Measurements from ENCODE around the gene APRT. TPM values are rescaled to one million over a fixed set of nuclear protein-coding genes. Genes with fewer than 3 reads are reported as not detected.

Gene APRT
- total RNA-seq, 1 experiment from 2014 or later, result 350 TPM

DNA sequence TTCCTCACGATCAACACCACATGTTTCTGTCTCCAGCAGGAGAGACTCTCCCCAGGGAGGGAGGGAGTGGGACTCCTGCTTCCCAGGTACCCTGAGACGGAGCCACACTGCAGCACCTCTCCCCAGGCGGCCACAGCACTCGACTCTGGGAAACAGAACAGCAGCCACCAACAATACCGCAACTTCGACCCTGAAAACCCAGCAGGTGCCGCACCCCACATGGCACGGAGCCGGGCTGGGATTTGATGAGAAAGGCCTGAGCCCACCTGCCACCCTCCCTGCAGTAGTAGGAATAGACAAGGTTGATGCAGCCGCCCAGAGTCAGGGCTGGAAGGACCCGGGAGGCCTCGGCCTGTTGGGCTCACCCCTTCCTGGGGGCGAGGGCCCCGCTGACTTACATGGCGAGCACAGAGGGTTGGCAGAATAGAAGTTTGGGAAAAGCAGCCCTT lies 30.6 kb upstream of the APRT start:
- intact Hi-C loops (cut with micrococcal nuclease), result no loop called here
- no peak overlapping the region for H3K27ac ChIP-seq (ENCODE audit: low read length)
- TF ChIP-seq EZH2 (IDR thresholded peaks at IDR 0.05; ENCODE audit: low read length, unreplicated experiment) (no peak), CTCF (conservative IDR thresholded peaks at IDR 0.05; ENCODE audit: low read depth, low read length) (no peak), EZH2phosphoT487 (IDR thresholded peaks at IDR 0.05; ENCODE audit: borderline replicate concordance, low read length) (no peak)
- H3K9me2 ChIP-seq (replicated peaks; ENCODE audit: low read length), result no peaks in the 10 kb centered on the region
- H3K79me2 ChIP-seq (ENCODE audit: low read length), result no peaks in the 10 kb centered on the region
- no peak overlapping the region for H3K9ac ChIP-seq (ENCODE audit: low read length)
- ATAC-seq, result no peak
- H3K4me2 ChIP-seq (ENCODE audit: low read length), result no peak overlapping the region
- no peaks in the 10 kb centered on the region for H3F3A ChIP-seq (ENCODE audit: low read length, unreplicated experiment)
- BruUV-seq (replicated peaks), result no TSS peak
- no peaks in the 10 kb centered on the region for H3K9me3 ChIP-seq (ENCODE audit: low read length)
- no peak overlapping the region for H3K4me3 ChIP-seq (ENCODE audit: low read length)
- CTCF ChIA-PET, result no interaction called here
- H2AFZ ChIP-seq (ENCODE audit: low read length), result no peak overlapping the region
- no peaks in the 10 kb centered on the region for H3K36me3 ChIP-seq (ENCODE audit: low read depth, low read length)
- H4K20me1 ChIP-seq (ENCODE audit: low read length), result no peaks in the 10 kb centered on the region
- no peak for DNase-seq
- H3K27me3 ChIP-seq (ENCODE audit: low read length), result no peaks in the 10 kb centered on the region
- no peaks in the 10 kb centered on the region for H3K4me1 ChIP-seq (ENCODE audit: insufficient read depth, low read length)
- POLR2A ChIA-PET (ENCODE audit: unreplicated experiment), result no interaction called here

DNA sequence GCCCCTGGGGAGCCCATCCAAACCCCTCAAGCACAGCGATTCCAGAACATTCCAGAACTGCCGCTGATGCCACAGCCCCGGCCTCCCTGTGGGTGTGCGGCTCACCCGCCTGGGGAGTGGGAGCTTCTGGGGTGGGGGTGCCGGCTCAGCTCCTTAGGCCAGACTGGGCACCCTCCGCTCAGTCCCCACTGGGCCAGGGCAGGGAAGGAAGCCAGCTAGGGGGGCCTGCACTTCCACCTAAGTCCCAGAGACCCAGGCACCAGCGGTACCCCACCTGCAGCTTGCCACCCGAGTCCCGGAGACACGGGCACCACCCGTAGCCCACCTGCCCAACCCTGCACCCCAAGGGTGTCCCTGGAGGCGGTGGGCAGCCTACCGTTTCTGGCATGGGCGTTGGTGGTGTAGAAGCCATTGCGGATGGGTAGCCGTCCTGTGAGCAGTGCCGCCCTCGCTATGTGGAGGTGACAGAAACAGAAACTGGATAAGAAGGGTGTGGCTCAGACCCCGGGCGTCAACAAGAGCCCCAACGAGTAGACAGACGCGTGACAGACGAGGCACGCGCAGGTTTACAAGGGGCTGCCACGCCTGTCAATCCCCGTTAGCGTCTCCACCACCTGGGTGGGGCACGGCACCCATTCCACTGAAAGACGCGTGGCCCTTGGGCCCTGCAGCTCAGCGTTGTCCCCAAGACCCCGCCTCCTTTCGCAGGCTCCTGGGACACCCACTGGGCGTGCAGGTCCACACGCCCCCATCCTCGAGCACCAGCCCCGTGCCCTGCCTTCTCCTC lies 30.0 kb upstream of the APRT start:
- BruUV-seq (replicated peaks), result no TSS peak
- Histone ChIP-seq H3K9ac (ENCODE audit: low read length) (no peak overlapping the region), H3K36me3 (ENCODE audit: low read depth, low read length) (no peaks in the 10 kb centered on the region), H3K27ac (ENCODE audit: low read length) (no peak overlapping the region), H3K4me2 (ENCODE audit: low read length) (no peak overlapping the region), H3K27me3 (ENCODE audit: low read length) (no peaks in the 10 kb centered on the region), H3K9me3 (ENCODE audit: low read length) (no peaks in the 10 kb centered on the region), H3K4me1 (ENCODE audit: insufficient read depth, low read length) (no peaks in the 10 kb centered on the region), H4K20me1 (ENCODE audit: low read length) (no peaks in the 10 kb centered on the region), H3K9me2 (replicated peaks; ENCODE audit: low read length) (no peaks in the 10 kb centered on the region), H3F3A (ENCODE audit: low read length, unreplicated experiment) (no peaks in the 10 kb centered on the region), H3K79me2 (ENCODE audit: low read length) (no peaks in the 10 kb centered on the region), H2AFZ (ENCODE audit: low read length) (no peak overlapping the region), H3K4me3 (ENCODE audit: low read length) (no peak overlapping the region)
- TF ChIP-seq EZH2phosphoT487 (IDR thresholded peaks at IDR 0.05; ENCODE audit: borderline replicate concordance, low read length), result no peak
- TF ChIP-seq CTCF (conservative IDR thresholded peaks at IDR 0.05; ENCODE audit: low read depth, low read length), result no peak
- TF ChIP-seq EZH2 (IDR thresholded peaks at IDR 0.05; ENCODE audit: low read length, unreplicated experiment), result no peak
- intact Hi-C loops (cut with micrococcal nuclease), result no loop called here
- ATAC-seq (no peak), DNase-seq (no peak)
- ChIA-PET POLR2A (ENCODE audit: unreplicated experiment) (no interaction called here), CTCF (no interaction called here)

GRCh38 chr16:88840600-88841215 lies 29.0 kb upstream of the APRT start:
- no peaks in the 10 kb centered on the region for H3K36me3 ChIP-seq (ENCODE audit: low read depth, low read length)
- no peaks in the 10 kb centered on the region for H3K79me2 ChIP-seq (ENCODE audit: low read length)
- intact Hi-C loops (cut with micrococcal nuclease), result no loop called here
- CTCF ChIA-PET, result no interaction called here
- H3K4me2 ChIP-seq (ENCODE audit: low read length), result no peak overlapping the region
- H3K27ac ChIP-seq (ENCODE audit: low read length), result no peak overlapping the region
- no peak for TF ChIP-seq EZH2 (IDR thresholded peaks at IDR 0.05; ENCODE audit: low read length, unreplicated experiment)
- TF ChIP-seq EZH2phosphoT487 (IDR thresholded peaks at IDR 0.05; ENCODE audit: borderline replicate concordance, low read length), result no peak
- no peak for TF ChIP-seq CTCF (conservative IDR thresholded peaks at IDR 0.05; ENCODE audit: low read depth, low read length)
- no peaks in the 10 kb centered on the region for H4K20me1 ChIP-seq (ENCODE audit: low read length)
- POLR2A ChIA-PET (ENCODE audit: unreplicated experiment), result no interaction called here
- BruUV-seq (replicated peaks), result no TSS peak
- H3K4me3 ChIP-seq (ENCODE audit: low read length), result no peak overlapping the region
- H3K9me2 ChIP-seq (replicated peaks; ENCODE audit: low read length), result no peaks in the 10 kb centered on the region
- DNase-seq (no peak), ATAC-seq (no peak)
- H3K9me3 ChIP-seq (ENCODE audit: low read length), result no peaks in the 10 kb centered on the region
- no peaks in the 10 kb centered on the region for H3K27me3 ChIP-seq (ENCODE audit: low read length)
- H3K9ac ChIP-seq (ENCODE audit: low read length), result no peak overlapping the region
- H3K4me1 ChIP-seq (ENCODE audit: insufficient read depth, low read length), result no peaks in the 10 kb centered on the region
- no peaks in the 10 kb centered on the region for H3F3A ChIP-seq (ENCODE audit: low read length, unreplicated experiment)
- no peak overlapping the region for H2AFZ ChIP-seq (ENCODE audit: low read length)
